ENCODE results near the gene TAPT1. TPM values are rescaled to one million over a fixed set of nuclear protein-coding genes. Genes with fewer than 3 reads are reported as not detected.

The TAPT1 gene
- total RNA-seq, 1 experiment from 2014 or later, result 39.1 TPM

- H3K4me1 ChIP-seq (ENCODE audit: low read length), result peaks cover 5% of the 10 kb centered on the region
- no peaks in the 10 kb centered on the region for H3K27me3 ChIP-seq (ENCODE audit: low read length)
- no peak overlapping the region for H3K27ac ChIP-seq (ENCODE audit: low read length)
- no peaks in the 10 kb centered on the region for H4K20me1 ChIP-seq (ENCODE audit: insufficient read depth, low read depth, low read length)
- no peak overlapping the region for H3K4me3 ChIP-seq (ENCODE audit: low read length)
- no peak overlapping the region for H3K9ac ChIP-seq (ENCODE audit: low read length)
- no peak for DNase-seq
- no peaks in the 10 kb centered on the region for H3K79me2 ChIP-seq (ENCODE audit: low read length)
- H3K4me2 ChIP-seq (ENCODE audit: low read depth, low read length, poor library complexity, severe bottlenecking), result no peak overlapping the region
- H3K9me2 ChIP-seq (replicated peaks; ENCODE audit: insufficient read depth, low read length), result no peaks in the 10 kb centered on the region
- H2AFZ ChIP-seq (ENCODE audit: low read length), result no peak overlapping the region
- no peaks in the 10 kb centered on the region for H3K36me3 ChIP-seq (ENCODE audit: insufficient read depth, low read length)
- no peaks in the 10 kb centered on the region for H3K9me3 ChIP-seq (ENCODE audit: low read length)
Measured at GRCh38 chr4:16125571-16126445, 100.5 kb downstream of the TAPT1 start.

GRCh38 chr4:16124232-16124631, 102.0 kb downstream of the TAPT1 start:
- H3K4me3 ChIP-seq (ENCODE audit: low read length), result no peak overlapping the region
- H3K27me3 ChIP-seq (ENCODE audit: low read length), result no peaks in the 10 kb centered on the region; the same call in 1 of the 2 replicates
- H2AFZ ChIP-seq (ENCODE audit: low read length), result no peak overlapping the region
- H3K9me2 ChIP-seq (replicated peaks; ENCODE audit: insufficient read depth, low read length), result no peaks in the 10 kb centered on the region
- H3K4me1 ChIP-seq (ENCODE audit: low read length), result peaks cover 5% of the 10 kb centered on the region
- H3K27ac ChIP-seq (ENCODE audit: low read length), result no peak overlapping the region
- H3K9ac ChIP-seq (ENCODE audit: low read length), result no peak overlapping the region
- H3K36me3 ChIP-seq (ENCODE audit: insufficient read depth, low read length), result no peaks in the 10 kb centered on the region
- no peak overlapping the region for H3K4me2 ChIP-seq (ENCODE audit: low read depth, low read length, poor library complexity, severe bottlenecking)
- H3K9me3 ChIP-seq (ENCODE audit: low read length), result no peaks in the 10 kb centered on the region
- no peaks in the 10 kb centered on the region for H3K79me2 ChIP-seq (ENCODE audit: low read length)
- no peak for DNase-seq
- H4K20me1 ChIP-seq (ENCODE audit: insufficient read depth, low read depth, low read length), result no peaks in the 10 kb centered on the region

- Histone ChIP-seq H3K79me2 (ENCODE audit: low read length) (no peaks in the 10 kb centered on the region), H3K4me2 (ENCODE audit: low read depth, low read length, poor library complexity, severe bottlenecking) (no peak overlapping the region), H4K20me1 (ENCODE audit: insufficient read depth, low read depth, low read length) (no peaks in the 10 kb centered on the region), H3K9ac (ENCODE audit: low read length) (no peak overlapping the region), H3K9me2 (replicated peaks; ENCODE audit: insufficient read depth, low read length) (no peaks in the 10 kb centered on the region), H3K9me3 (ENCODE audit: low read length) (no peaks in the 10 kb centered on the region), H3K4me1 (ENCODE audit: low read length) (peaks cover 5% of the 10 kb centered on the region), H3K4me3 (ENCODE audit: low read length) (no peak overlapping the region), H2AFZ (ENCODE audit: low read length) (no peak overlapping the region), H3K27me3 (ENCODE audit: low read length) (no peaks in the 10 kb centered on the region; the same call in 1 of the 2 replicates), H3K36me3 (ENCODE audit: insufficient read depth, low read length) (no peaks in the 10 kb centered on the region), H3K27ac (ENCODE audit: low read length) (no peak overlapping the region)
- DNase-seq, result no peak
Measured at GRCh38 chr4:16123356-16124084, 102.8 kb downstream of the TAPT1 start.

GRCh38 chr4:16122784-16123183, 103.5 kb downstream of the TAPT1 start:
- Histone ChIP-seq H3K9me3 (ENCODE audit: low read length) (no peaks in the 10 kb centered on the region), H3K36me3 (ENCODE audit: insufficient read depth, low read length) (no peaks in the 10 kb centered on the region), H3K9me2 (replicated peaks; ENCODE audit: insufficient read depth, low read length) (no peaks in the 10 kb centered on the region), H3K9ac (ENCODE audit: low read length) (no peak overlapping the region), H3K27me3 (ENCODE audit: low read length) (no peaks in the 10 kb centered on the region; the same call in 1 of the 2 replicates), H3K4me2 (ENCODE audit: low read depth, low read length, poor library complexity, severe bottlenecking) (no peak overlapping the region), H4K20me1 (ENCODE audit: insufficient read depth, low read depth, low read length) (no peaks in the 10 kb centered on the region), H3K4me1 (ENCODE audit: low read length) (peaks cover 5% of the 10 kb centered on the region), H3K79me2 (ENCODE audit: low read length) (no peaks in the 10 kb centered on the region), H3K4me3 (ENCODE audit: low read length) (no peak overlapping the region), H3K27ac (ENCODE audit: low read length) (no peak overlapping the region), H2AFZ (ENCODE audit: low read length) (no peak overlapping the region)
- no peak for DNase-seq

GRCh38 chr4:16122308-16122711, 104.0 kb downstream of the TAPT1 start:
- no peaks in the 10 kb centered on the region for H3K9me2 ChIP-seq (replicated peaks; ENCODE audit: insufficient read depth, low read length)
- no peaks in the 10 kb centered on the region for H3K9me3 ChIP-seq (ENCODE audit: low read length)
- no peaks in the 10 kb centered on the region for H3K79me2 ChIP-seq (ENCODE audit: low read length)
- no peak overlapping the region for H3K27ac ChIP-seq (ENCODE audit: low read length)
- DNase-seq, result no peak
- peaks cover 5% of the 10 kb centered on the region for H3K4me1 ChIP-seq (ENCODE audit: low read length)
- no peaks in the 10 kb centered on the region; the same call in 1 of the 2 replicates for H3K27me3 ChIP-seq (ENCODE audit: low read length)
- no peaks in the 10 kb centered on the region for H4K20me1 ChIP-seq (ENCODE audit: insufficient read depth, low read depth, low read length)
- no peak overlapping the region for H3K4me2 ChIP-seq (ENCODE audit: low read depth, low read length, poor library complexity, severe bottlenecking)
- H3K9ac ChIP-seq (ENCODE audit: low read length), result no peak overlapping the region
- H3K4me3 ChIP-seq (ENCODE audit: low read length), result no peak overlapping the region
- no peak overlapping the region for H2AFZ ChIP-seq (ENCODE audit: low read length)
- no peaks in the 10 kb centered on the region for H3K36me3 ChIP-seq (ENCODE audit: insufficient read depth, low read length)

- H2AFZ ChIP-seq (ENCODE audit: low read length), result 0 out of 2 replicates have a peak overlapping the region, but pooled peaks have one; percentile 57
- H3K4me2 ChIP-seq (ENCODE audit: low read depth, low read length, poor library complexity, severe bottlenecking), result peak overlapping the region; percentile 39
- no peak overlapping the region for H3K27ac ChIP-seq (ENCODE audit: low read length)
- H3K9me2 ChIP-seq (replicated peaks; ENCODE audit: insufficient read depth, low read length), result no peaks in the 10 kb centered on the region
- DNase-seq, result peak; percentile 52
- no peaks in the 10 kb centered on the region for H3K79me2 ChIP-seq (ENCODE audit: low read length)
- H4K20me1 ChIP-seq (ENCODE audit: insufficient read depth, low read depth, low read length), result no peaks in the 10 kb centered on the region
- H3K27me3 ChIP-seq (ENCODE audit: low read length), result no peaks in the 10 kb centered on the region; the same call in 1 of the 2 replicates
- H3K36me3 ChIP-seq (ENCODE audit: insufficient read depth, low read length), result no peaks in the 10 kb centered on the region
- peak overlapping the region; percentile 34 for H3K9ac ChIP-seq (ENCODE audit: low read length)
- peak overlapping the region; percentile 40; the same call in 1 of the 2 replicates for H3K4me3 ChIP-seq (ENCODE audit: low read length)
- peaks cover 11% of the 10 kb centered on the region for H3K4me1 ChIP-seq (ENCODE audit: low read length)
- no peaks in the 10 kb centered on the region for H3K9me3 ChIP-seq (ENCODE audit: low read length)
Measured at GRCh38 chr4:16120720-16121119, 105.6 kb downstream of the TAPT1 start.

- Histone ChIP-seq H3K4me2 (ENCODE audit: low read depth, low read length, poor library complexity, severe bottlenecking) (no peak overlapping the region), H2AFZ (ENCODE audit: low read length) (no peak overlapping the region), H4K20me1 (ENCODE audit: insufficient read depth, low read depth, low read length) (no peaks in the 10 kb centered on the region)
Measured at GRCh38 chr4:16119981-16120380, 106.3 kb downstream of the TAPT1 start.

GRCh38 chr4:16118090-16118489, 108.2 kb downstream of the TAPT1 start:
- Histone ChIP-seq H3K9ac (ENCODE audit: low read length) (no peak overlapping the region), H3K79me2 (ENCODE audit: low read length) (no peaks in the 10 kb centered on the region), H2AFZ (ENCODE audit: low read length) (no peak overlapping the region), H3K9me3 (ENCODE audit: low read length) (no peaks in the 10 kb centered on the region), H3K4me3 (ENCODE audit: low read length) (no peak overlapping the region), H3K4me1 (ENCODE audit: low read length) (peaks cover 11% of the 10 kb centered on the region), H3K27me3 (ENCODE audit: low read length) (no peaks in the 10 kb centered on the region; the same call in 1 of the 2 replicates), H3K9me2 (replicated peaks; ENCODE audit: insufficient read depth, low read length) (no peaks in the 10 kb centered on the region), H3K36me3 (ENCODE audit: insufficient read depth, low read length) (no peaks in the 10 kb centered on the region), H3K27ac (ENCODE audit: low read length) (no peak overlapping the region), H4K20me1 (ENCODE audit: insufficient read depth, low read depth, low read length) (no peaks in the 10 kb centered on the region), H3K4me2 (ENCODE audit: low read depth, low read length, poor library complexity, severe bottlenecking) (no peak overlapping the region)
- no peak for DNase-seq

More at GRCh38 chr4:16119981-16120380, 106.3 kb downstream of the TAPT1 start:
- no peaks in the 10 kb centered on the region for H3K9me2 ChIP-seq (replicated peaks; ENCODE audit: insufficient read depth, low read length)
- DNase-seq, result no peak
- no peaks in the 10 kb centered on the region for H3K9me3 ChIP-seq (ENCODE audit: low read length)
- H3K4me3 ChIP-seq (ENCODE audit: low read length), result no peak overlapping the region; the same call in 1 of the 2 replicates
- no peaks in the 10 kb centered on the region for H3K36me3 ChIP-seq (ENCODE audit: insufficient read depth, low read length)
- no peak overlapping the region for H3K9ac ChIP-seq (ENCODE audit: low read length)
- peaks cover 11% of the 10 kb centered on the region for H3K4me1 ChIP-seq (ENCODE audit: low read length)
- H3K27me3 ChIP-seq (ENCODE audit: low read length), result no peaks in the 10 kb centered on the region; the same call in 1 of the 2 replicates
- no peaks in the 10 kb centered on the region for H3K79me2 ChIP-seq (ENCODE audit: low read length)
- no peak overlapping the region for H3K27ac ChIP-seq (ENCODE audit: low read length)
